Breast epithelium (tissue), 3 donors: Measurements from ENCODE around the gene R3HDM4.

ENCODE experiments used
- POLR2A ChIP-seq: fragments of 450-650 bp; IDR thresholded peaks from one replicate; pipeline ENCODE4 v1.6.1; 2016; ENCODE audit warnings: antibody characterized with exemption, mild to moderate bottlenecking, moderate library complexity
- POLR2AphosphoS5 ChIP-seq, 3 donors: sonication (generic); formaldehyde crosslinking; IDR thresholded peaks; one replicate each; pipeline ENCODE4 v1.6.1; 2017; ENCODE audit warnings: antibody characterized with exemption in 3 of 3
- TF ChIP-seq, protein P1 (sequence below), 3 donors: fragments of 450-650 bp; IDR thresholded peaks; one replicate each; pipeline ENCODE4 v1.5.1; 2016 to 2017; ENCODE audit warnings: antibody characterized with exemption in 3 of 3, mild to moderate bottlenecking in 3 of 3, moderate library complexity in 3 of 3

DNA sequence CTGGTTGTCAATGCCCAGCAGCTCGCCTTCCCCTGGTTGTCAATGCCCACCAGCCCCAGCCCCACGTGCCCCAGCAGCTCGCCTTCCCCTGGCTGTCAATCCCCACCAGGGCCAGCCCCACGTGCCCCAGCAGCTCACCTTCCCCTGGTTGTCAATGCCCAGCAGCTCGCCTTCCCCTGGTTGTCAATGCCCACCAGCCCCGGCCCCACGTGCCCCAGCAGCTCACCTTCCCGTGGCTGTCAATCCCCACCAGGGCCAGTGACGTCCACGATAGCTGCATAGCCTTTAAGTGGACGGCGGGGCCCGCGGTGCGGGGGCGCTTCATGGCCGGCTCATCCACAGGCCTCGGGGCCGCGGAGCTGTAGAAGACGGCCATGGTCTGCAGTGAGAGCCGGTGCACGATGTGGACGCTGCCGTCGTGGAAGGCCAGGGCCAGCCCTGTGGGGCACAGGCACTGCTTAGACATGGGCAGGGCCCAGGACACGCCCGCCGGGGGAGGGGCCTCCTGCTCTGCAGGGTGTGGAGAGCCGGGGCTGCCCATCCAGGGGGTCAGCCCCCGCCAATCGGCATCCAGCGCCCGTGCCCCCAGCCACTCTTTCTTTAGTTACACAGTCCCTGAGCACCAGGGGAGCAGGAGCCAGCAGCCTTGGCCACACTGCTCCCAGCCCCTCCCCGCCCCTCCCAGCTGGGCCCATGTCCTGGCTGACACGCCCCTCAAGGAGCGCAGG is 33.1 kb downstream of the R3HDM4 start:
- TF ChIP-seq POLR2A: no peak
- TF ChIP-seq, protein P1, sequence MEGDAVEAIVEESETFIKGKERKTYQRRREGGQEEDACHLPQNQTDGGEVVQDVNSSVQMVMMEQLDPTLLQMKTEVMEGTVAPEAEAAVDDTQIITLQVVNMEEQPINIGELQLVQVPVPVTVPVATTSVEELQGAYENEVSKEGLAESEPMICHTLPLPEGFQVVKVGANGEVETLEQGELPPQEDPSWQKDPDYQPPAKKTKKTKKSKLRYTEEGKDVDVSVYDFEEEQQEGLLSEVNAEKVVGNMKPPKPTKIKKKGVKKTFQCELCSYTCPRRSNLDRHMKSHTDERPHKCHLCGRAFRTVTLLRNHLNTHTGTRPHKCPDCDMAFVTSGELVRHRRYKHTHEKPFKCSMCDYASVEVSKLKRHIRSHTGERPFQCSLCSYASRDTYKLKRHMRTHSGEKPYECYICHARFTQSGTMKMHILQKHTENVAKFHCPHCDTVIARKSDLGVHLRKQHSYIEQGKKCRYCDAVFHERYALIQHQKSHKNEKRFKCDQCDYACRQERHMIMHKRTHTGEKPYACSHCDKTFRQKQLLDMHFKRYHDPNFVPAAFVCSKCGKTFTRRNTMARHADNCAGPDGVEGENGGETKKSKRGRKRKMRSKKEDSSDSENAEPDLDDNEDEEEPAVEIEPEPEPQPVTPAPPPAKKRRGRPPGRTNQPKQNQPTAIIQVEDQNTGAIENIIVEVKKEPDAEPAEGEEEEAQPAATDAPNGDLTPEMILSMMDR (IDR thresholded peaks at IDR 0.05): no peak
- no peak for TF ChIP-seq POLR2AphosphoS5 (IDR thresholded peaks at IDR 0.05)
